T47D (cell line): ENCODE data around the gene MRPL49.

ENCODE experiments used
- DNase-seq, 2 experiments: peaks; one replicate each; pipeline versions ENCODE4 v3.0.0 to v3.0.0-alpha.2; 2011 to 2012; ENCODE audit warnings: low read depth in 1 of 2, low spot score in 1 of 2
- JUND ChIP-seq: IDR thresholded peaks from 2 replicates; pipeline ENCODE4 v1.6.1; 2012; ENCODE audit warnings: low read depth
- in situ Hi-C: cut with HindIII; loops from 2 replicates; pipeline ENCODE4 v1.10.0; 2016; ENCODE audit warnings: low sequenced_read_pairs, low pct_unique_long_range_greater_than_20kb

MRPL49 gene

GRCh38 chr11:65121865-65122696 is at the start of gene MRPL49, which contains the start of gene FAU:
TSS of gene MRPL49 (plus strand) at chr11:65122321. CDS start at chr11:65122347, 26 bp downstream.
TSS of gene FAU (minus strand) at chr11:65122134. CDS start at chr11:65121813, 321 bp downstream.
- DNase-seq, result peak; percentile 89 to 99
- TF ChIP-seq JUND, result no peak
- in situ Hi-C loops, result no loop called here

GRCh38 chr11:65072631-65072966 is 49.5 kb upstream of the MRPL49 start:
- TF ChIP-seq JUND, result no peak
- DNase-seq, result no peak
- in situ Hi-C loops, result no loop called here

GRCh38 chr11:65077451-65077850 is 44.7 kb upstream of the MRPL49 start:
- no peak for TF ChIP-seq JUND
- no peak for DNase-seq
- in situ Hi-C loops, result no loop called here

DNA sequence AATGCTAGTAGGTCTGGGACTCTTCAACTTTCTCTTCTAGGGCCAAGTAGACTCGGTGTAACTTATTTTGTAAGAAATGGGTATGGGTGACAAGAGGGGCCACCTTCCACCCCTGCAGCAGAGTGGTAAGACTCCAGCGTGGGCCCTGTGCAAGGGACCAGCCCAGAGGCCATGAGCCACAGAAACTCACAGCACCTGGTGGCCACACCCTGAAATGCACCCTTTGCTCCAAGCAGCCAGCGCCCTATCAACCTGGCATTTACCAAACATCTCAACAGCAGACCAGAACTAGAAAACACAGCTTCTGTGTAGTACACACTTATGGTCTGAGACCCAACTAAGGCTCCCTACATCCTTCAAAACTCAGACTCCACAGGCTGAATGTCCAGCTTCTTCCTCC is 44.0 kb upstream of the MRPL49 start:
- TF ChIP-seq JUND, result no peak
- in situ Hi-C loops, result no loop called here
- peak; percentile 52 to 71 for DNase-seq

DNA sequence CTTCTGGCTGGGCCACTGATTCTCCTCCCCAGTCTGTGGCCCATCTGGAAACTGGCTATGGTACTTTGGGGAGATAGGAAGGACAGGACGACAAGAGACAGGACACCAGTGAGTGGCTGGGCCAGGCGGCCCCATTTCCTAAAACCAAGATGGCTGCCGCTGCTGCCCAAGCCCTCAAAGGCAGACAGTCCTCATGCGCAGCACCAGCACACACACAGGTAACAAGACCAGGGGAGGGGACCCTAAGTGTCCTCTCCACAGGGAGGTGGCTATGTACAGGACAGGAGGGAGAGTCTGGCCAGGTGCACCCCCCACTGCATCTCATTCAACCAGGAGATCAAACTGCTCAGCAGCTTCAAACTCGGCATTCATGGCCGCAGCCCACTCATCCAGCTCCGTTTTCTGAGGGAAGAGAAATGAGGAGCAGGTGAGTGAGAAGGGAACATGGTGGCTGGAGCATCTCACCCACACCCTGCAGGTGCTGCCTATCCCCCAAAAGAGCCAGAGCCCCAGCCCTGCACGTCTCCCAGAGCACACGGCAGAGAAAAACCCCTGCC is 43.3 kb upstream of the MRPL49 start:
- DNase-seq, result no peak
- in situ Hi-C loops, result no loop called here
- TF ChIP-seq JUND, result no peak

DNA sequence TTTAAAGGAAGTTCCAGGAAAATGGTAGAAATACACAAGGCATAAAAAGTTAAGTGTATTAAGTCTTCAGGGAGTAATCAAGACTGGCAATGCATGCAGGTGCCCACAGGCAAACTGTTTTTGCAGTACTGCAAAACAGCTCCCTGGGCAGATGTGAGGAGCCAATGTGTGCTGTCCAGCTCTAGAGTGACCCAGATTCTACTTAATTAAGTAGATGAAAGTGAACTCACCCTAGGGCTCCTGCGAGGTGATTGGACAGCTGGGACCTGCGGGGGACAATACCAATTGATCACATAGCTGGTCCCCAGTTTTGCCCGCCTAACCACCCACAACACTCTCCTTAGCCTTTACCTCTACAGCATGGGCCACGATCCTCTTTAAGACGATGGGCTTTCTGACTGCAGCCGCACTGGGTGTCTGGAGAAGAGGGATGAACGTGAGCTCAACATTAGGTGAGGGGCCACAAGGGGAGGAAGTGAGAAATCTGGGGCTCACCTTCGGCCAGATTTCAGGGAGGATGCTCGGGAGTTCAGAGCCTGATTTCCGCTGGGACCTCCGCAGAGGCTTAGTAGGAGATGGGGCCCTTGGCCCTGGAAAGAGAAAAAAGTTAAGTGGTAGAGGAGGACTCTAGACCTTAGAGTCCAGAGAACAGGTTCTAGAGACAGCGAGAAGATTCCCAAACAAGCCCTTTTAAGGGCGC is 38.8 kb upstream of the MRPL49 start:
- TF ChIP-seq JUND, result no peak
- in situ Hi-C loops, result no loop called here
- no peak for DNase-seq

GRCh38 chr11:65083834-65084597 is 38.1 kb upstream of the MRPL49 start, which contains the start of the genes CDCA5 and ZFPL1:
TSS of gene CDCA5 (minus strand) at chr11:65084040. CDS start at chr11:65083978, 62 bp downstream.
TSS of gene ZFPL1 (plus strand) at chr11:65084222. CDS start at chr11:65084699, 477 bp downstream.
- in situ Hi-C loops, result no loop called here
- TF ChIP-seq JUND, result no peak
- peak; percentile 99 for DNase-seq

DNA sequence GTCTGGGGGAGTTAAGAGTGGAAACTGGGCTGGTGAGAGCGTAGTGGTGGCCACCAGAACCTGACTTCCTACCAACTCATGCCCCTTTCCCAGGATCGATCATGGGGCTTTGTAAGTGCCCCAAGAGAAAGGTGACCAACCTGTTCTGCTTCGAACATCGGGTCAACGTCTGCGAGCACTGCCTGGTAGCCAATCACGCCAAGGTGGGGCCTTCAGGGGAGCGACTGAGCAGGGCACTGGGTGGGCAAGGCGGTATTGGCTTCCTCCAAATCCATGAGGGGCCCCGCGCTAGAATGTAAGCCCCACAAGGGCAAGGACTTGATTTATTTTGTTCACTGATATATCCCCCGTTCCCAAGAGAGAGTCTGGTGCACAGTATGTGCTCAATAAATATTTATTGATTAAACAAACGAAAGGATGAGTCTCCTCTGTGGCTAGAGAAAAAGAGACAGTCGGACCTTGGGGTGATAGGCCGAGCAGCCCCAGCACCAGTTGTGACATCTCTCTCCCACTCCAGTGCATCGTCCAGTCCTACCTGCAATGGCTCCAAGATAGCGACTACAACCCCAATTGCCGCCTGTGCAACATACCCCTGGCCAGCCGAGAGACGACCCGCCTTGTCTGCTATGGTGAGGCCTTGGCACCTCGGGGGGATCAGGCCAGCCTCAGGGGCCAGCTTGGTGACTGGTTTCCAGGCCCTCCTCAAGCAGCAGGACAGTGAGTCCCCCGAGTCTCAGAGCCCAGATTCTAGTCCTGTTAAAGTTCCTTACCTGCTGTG is 37.3 kb upstream of the MRPL49 start:
- DNase-seq, result no peak
- in situ Hi-C loops, result no loop called here
- no peak for TF ChIP-seq JUND

- in situ Hi-C loops, result no loop called here
- no peak for DNase-seq
- no peak for TF ChIP-seq JUND
Measured at GRCh38 chr11:65085446-65085845, 36.7 kb upstream of the MRPL49 start.

- no peak for TF ChIP-seq JUND
- DNase-seq, result no peak
- in situ Hi-C loops, result no loop called here
Measured at GRCh38 chr11:65086809-65087208, 35.3 kb upstream of the MRPL49 start.

- in situ Hi-C loops, result no loop called here
- TF ChIP-seq JUND, result no peak
- no peak for DNase-seq
Measured at GRCh38 chr11:65087216-65087615, 34.9 kb upstream of the MRPL49 start.
